Gastrocnemius medialis (tissue), 4 donors: ENCODE measurements around the gene TRAM2. TPM values are rescaled to one million over a fixed set of nuclear protein-coding genes. Genes with fewer than 3 reads are reported as not detected.

Source experiments
- ATAC-seq, 2 donors: fragments of 150-250 bp; one replicate each; pipeline ENCODE4 v1.9.1; 2016
- DNase-seq, 2 donors: peaks; one replicate each; pipeline ENCODE4 v3.0.0-alpha.2; 2019
- H3K27ac ChIP-seq, 4 donors: fragments of 200-600 bp; sonication (generic); 1 replicate in 1 of 4; 2 replicates in 3 of 4; pipeline ENCODE4 v1.5.1; 2016 to 2018; ENCODE audit warnings: mild to moderate bottlenecking in 2 of 4, moderate library complexity in 1 of 4
- H3K27me3 ChIP-seq, 3 donors: fragments of 200-600 bp; sonication (generic) in 2 of 3; 1 replicate in 1 of 3; 2 replicates in 2 of 3; pipeline versions ENCODE4 v1.5.1 to v1.6.0; 2016 to 2019; ENCODE audit warnings: mild to moderate bottlenecking in 1 of 3, moderate library complexity in 1 of 3
- H3K36me3 ChIP-seq, 2 donors: fragments of 200-600 bp; sonication (generic) in 1 of 2; one replicate each; pipeline ENCODE4 v1.5.1; 2017 to 2018
- H3K4me1 ChIP-seq, 2 donors: fragments of 200-600 bp; sonication (generic) in 1 of 2; one replicate each; pipeline ENCODE4 v1.5.1; 2016 to 2017; ENCODE audit warnings: mild to moderate bottlenecking in 2 of 2
- H3K4me3 ChIP-seq, 4 donors: fragments of 200-600 bp; sonication (generic) in 3 of 4; 1 replicate in 1 of 4; 2 replicates in 3 of 4; pipeline ENCODE4 v1.5.1; 2016 to 2019; ENCODE audit warnings: mild to moderate bottlenecking in 2 of 4
- H3K9me3 ChIP-seq, 3 donors: fragments of 200-600 bp; sonication (generic) in 2 of 3; 1 replicate in 1 of 3; 2 replicates in 2 of 3; pipeline ENCODE4 v1.5.1; 2016 to 2019
- CTCF ChIP-seq, 5 experiments: fragments of 450-650 bp in 3 of 5; fragments of 200-600 bp in 2 of 5; sonication (generic) in 2 of 5; IDR thresholded peaks in 4 of 5; conservative IDR thresholded peaks in 1 of 5; 1 replicate in 4 of 5; 2 replicates in 1 of 5; pipeline ENCODE4 v1.5.1; 2016 to 2019; ENCODE audit warnings: antibody characterized with exemption in 5 of 5, mild to moderate bottlenecking in 3 of 5, moderate library complexity in 3 of 5
- POLR2A ChIP-seq, 2 donors: fragments of 450-650 bp; IDR thresholded peaks; one replicate each; pipeline ENCODE4 v1.6.1; 2017; ENCODE audit warnings: antibody characterized with exemption in 2 of 2, mild to moderate bottlenecking in 2 of 2, moderate library complexity in 2 of 2
- in situ Hi-C, 4 donors: fragments of 200-750 bp; cut with MboI; loops; one replicate each; pipeline versions ENCODE4 v1.15.0 to v1.8.0; 2017; ENCODE audit warnings: low sequenced_read_pairs in 4 of 4
- intact Hi-C: fragments of 100-400 bp; cut with DNase I; formaldehyde crosslinking; loops from one replicate; pipeline ENCODE4 v1.15.1; 2023; ENCODE audit warnings: low total_unique reads
- total RNA-seq, 4 donors: library from RNA; depleted of rRNA; stranded (reverse); fragments of >200 nt; gene quantifications; one replicate each; pipeline versions ENCODE4 v1.1.0 to v1.2.3, GENCODE V29; 2016

The TRAM2 gene
- total RNA-seq, 4 donors from 2014 or later = 2.4 to 4.5 (median 3.6) TPM

GRCh38 chr6:52531396-52531795 lies 45.5 kb downstream of the TRAM2 start:
- H3K27ac ChIP-seq = no peak overlapping the region
- H3K4me3 ChIP-seq = no peak overlapping the region
- no peaks in the 10 kb centered on the region for H3K9me3 ChIP-seq
- no peak for DNase-seq
- TF ChIP-seq CTCF (IDR thresholded peaks at IDR 0.05 in 4 of 5, conservative IDR thresholded peaks at IDR 0.05 in 1 of 5) = no peak
- no peak for TF ChIP-seq POLR2A (IDR thresholded peaks at IDR 0.05)
- in situ Hi-C loops (no loop called here), intact Hi-C loops (no loop called here)
- H3K27me3 ChIP-seq = no peaks in the 10 kb centered on the region
- H3K36me3 ChIP-seq = no peaks in the 10 kb centered on the region
- no peak for ATAC-seq
- no peaks in the 10 kb centered on the region for H3K4me1 ChIP-seq

- Histone ChIP-seq H3K9me3 (no peaks in the 10 kb centered on the region), H3K36me3 (no peaks in the 10 kb centered on the region), H3K27me3 (no peaks in the 10 kb centered on the region), H3K4me3 (no peak overlapping the region), H3K27ac (no peak overlapping the region), H3K4me1 (no peaks in the 10 kb centered on the region)
- intact Hi-C loops (no loop called here), in situ Hi-C loops (no loop called here)
- ATAC-seq (no peak), DNase-seq (no peak)
- no peak for TF ChIP-seq CTCF (IDR thresholded peaks at IDR 0.05 in 4 of 5, conservative IDR thresholded peaks at IDR 0.05 in 1 of 5)
These were observed 46.5 kb downstream of the TRAM2 start for GRCh38 chr6:52530351-52530750.

GRCh38 chr6:52529311-52529710 lies 47.5 kb downstream of the TRAM2 start:
- H3K27me3 ChIP-seq = no peaks in the 10 kb centered on the region
- intact Hi-C loops = no loop called here
- H3K9me3 ChIP-seq = no peaks in the 10 kb centered on the region
- H3K4me1 ChIP-seq = no peaks in the 10 kb centered on the region
- no peak for DNase-seq
- TF ChIP-seq POLR2A (IDR thresholded peaks at IDR 0.05) (no peak), CTCF (IDR thresholded peaks at IDR 0.05 in 4 of 5, conservative IDR thresholded peaks at IDR 0.05 in 1 of 5) (no peak)
- no peaks in the 10 kb centered on the region for H3K36me3 ChIP-seq
- no peak overlapping the region for H3K27ac ChIP-seq
- no peak for ATAC-seq
- in situ Hi-C loops = no loop called here
- H3K4me3 ChIP-seq = no peak overlapping the region

GRCh38 chr6:52527436-52527835 lies 49.4 kb downstream of the TRAM2 start:
- H3K9me3 ChIP-seq = no peaks in the 10 kb centered on the region
- no peaks in the 10 kb centered on the region for H3K27me3 ChIP-seq
- DNase-seq = no peak
- in situ Hi-C loops = no loop called here
- peaks cover 0 to 4% of the 10 kb centered on the region in 2 donors for H3K4me1 ChIP-seq
- intact Hi-C loops = no loop called here
- no peak overlapping the region for H3K27ac ChIP-seq
- ATAC-seq = no peak
- no peak overlapping the region for H3K4me3 ChIP-seq
- TF ChIP-seq POLR2A (IDR thresholded peaks at IDR 0.05) = no peak
- TF ChIP-seq CTCF (IDR thresholded peaks at IDR 0.05 in 4 of 5, conservative IDR thresholded peaks at IDR 0.05 in 1 of 5) = no peak
- no peaks in the 10 kb centered on the region for H3K36me3 ChIP-seq

GRCh38 chr6:52526634-52527033 lies 50.2 kb downstream of the TRAM2 start:
- DNase-seq (no peak), ATAC-seq (no peak)
- no peak overlapping the region for H3K27ac ChIP-seq
- H3K9me3 ChIP-seq = no peaks in the 10 kb centered on the region
- H3K4me3 ChIP-seq = no peak overlapping the region
- no peaks in the 10 kb centered on the region for H3K36me3 ChIP-seq
- peaks cover 5 to 7% of the 10 kb centered on the region in 2 donors for H3K4me1 ChIP-seq
- intact Hi-C loops = no loop called here
- in situ Hi-C loops = no loop called here
- H3K27me3 ChIP-seq = no peaks in the 10 kb centered on the region
- TF ChIP-seq CTCF (IDR thresholded peaks at IDR 0.05 in 4 of 5, conservative IDR thresholded peaks at IDR 0.05 in 1 of 5) (no peak), POLR2A (IDR thresholded peaks at IDR 0.05) (no peak)
